HCEC 1CT (cell line): ENCODE results near the gene LINC00237.
A peak's percentile ranks its signal among the peaks of the same experiment; 100 is the strongest.

Source experiments
- DNase-seq: peaks from one replicate; pipeline ENCODE4 v3.0.0-alpha.2; 2017

LINC00237 gene

DNA sequence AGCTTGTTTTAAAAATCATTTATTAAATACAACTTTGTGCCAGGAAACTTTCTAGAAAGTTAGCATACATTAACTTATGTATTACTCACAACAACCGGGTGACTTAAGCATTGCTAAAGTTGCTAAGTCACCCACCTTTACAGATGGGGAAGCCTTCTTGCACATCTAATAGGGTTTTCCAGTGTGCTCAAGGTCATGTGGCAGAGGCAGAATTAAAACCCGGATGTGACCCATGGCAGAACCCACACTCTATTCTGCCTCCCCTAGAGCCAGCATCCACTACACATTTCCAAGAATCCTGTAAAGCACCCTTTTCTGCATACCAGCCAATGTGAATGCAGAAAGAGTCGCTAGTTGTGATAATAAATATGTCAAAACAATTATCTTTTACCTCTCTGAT lies 13.4 kb downstream of the LINC00237 start:
- DNase-seq, result no peak

- no peak for DNase-seq
Observed at GRCh38 chr20:21090721-21091120, 15.4 kb downstream of the LINC00237 start.

DNA sequence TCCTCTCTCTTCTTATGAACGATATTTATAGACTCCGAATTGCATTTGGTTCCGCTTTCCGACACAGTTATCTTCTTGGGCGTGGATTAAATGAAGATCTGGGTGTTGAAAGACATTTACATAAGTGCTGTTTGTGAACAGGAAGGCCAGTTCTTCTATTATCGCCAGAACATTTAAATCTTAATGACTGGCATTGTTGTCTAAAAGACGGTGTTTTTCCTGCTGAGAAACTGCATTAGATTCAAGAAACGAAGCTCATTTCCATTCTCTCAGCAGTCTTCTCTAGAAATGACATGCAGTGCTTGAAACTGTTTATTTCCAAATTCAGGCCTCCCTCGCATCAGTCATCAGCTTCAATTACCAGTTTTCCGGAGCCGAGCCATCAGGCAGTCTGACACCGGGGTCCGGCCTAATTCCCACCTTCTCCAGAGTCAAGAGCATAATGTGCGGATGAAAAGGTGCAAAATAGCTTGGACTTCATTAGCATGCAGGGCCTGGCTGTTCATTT lies 16.0 kb downstream of the LINC00237 start:
- DNase-seq, result no peak

GRCh38 chr20:21089391-21089790 lies 16.8 kb downstream of the LINC00237 start:
- DNase-seq, result no peak

DNA sequence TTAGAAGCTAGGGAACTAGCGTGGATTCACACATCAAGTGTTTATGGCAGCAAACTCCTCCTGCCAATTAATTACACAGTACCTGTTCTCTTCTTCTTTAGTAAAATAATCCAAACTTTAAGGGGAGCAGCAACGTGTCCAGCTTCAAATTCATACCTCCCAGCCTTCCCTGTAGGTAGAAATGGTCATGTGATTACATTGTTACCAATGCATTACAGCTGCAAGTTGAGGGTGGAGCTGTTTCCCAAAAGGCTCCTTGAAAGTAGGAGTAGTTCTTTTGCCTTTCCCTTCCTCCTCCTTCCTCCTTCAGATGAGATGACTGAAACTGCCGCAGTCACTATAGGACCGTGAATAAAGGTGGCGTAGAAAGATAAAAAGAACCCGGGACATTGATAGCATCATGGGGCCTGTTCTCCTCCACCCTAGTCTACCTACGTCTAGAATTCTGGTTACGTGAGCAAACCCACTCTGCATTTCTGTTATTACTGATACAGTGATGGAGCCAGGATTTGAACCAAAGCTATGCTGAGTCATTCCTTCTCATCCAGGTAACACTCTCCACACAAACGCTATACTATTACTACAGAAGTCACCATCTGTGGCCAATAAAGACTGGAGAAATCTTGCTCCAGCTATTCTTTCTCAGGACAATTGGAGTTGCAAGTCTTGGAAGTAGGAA lies 18.2 kb downstream of the LINC00237 start:
- no peak for DNase-seq

DNA sequence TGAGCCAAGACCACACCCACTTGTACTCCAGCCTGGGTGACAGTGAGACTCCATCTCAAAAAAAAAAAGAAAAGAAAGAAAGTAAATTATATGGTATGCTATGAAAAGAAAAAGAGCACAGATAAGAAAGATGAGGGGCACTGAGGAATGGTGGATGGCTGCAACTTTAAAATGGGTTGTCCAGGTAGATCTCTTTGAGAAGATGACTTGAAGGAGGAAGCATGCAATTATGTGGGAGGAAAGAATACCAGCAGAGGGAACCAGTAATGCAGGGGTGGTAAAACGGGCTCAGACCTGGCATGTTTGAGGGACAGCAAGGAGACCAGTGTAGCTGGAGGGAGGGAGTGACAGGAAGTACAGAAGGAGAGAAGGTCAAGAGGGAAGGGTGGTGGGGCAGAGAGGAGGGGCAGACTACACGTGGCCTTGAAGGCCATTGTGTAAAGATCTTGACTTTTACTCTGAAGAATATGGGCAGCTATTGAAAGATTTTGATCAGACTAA lies 22.3 kb downstream of the LINC00237 start:
- no peak for DNase-seq

GRCh38 chr20:21082584-21082983 lies 23.6 kb downstream of the LINC00237 start:
- no peak for DNase-seq

GRCh38 chr20:21077809-21078345 lies 28.3 kb downstream of the LINC00237 start:
- no peak for DNase-seq

GRCh38 chr20:21076073-21076472 lies 30.1 kb downstream of the LINC00237 start:
- DNase-seq, result no peak

DNA sequence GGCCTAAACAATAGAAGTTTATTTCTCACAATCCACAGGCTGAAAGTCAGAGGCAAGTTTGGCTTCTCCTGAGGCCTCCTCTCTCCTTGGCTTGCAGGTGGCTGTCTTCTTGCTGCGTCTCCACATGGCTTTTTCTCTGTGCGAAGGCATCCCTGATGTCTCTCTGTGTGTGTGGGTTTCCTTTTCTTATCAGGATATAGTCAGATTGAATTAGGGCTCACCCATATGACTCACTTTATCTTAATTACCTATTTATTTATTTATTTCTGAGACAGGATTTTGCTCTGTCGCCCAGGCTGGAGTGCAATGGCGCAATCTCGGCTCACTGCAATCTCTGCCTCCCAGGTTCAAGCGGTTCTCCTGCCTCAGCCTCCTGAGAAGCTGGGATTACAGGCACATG lies 30.7 kb downstream of the LINC00237 start:
- DNase-seq, result no peak

DNA sequence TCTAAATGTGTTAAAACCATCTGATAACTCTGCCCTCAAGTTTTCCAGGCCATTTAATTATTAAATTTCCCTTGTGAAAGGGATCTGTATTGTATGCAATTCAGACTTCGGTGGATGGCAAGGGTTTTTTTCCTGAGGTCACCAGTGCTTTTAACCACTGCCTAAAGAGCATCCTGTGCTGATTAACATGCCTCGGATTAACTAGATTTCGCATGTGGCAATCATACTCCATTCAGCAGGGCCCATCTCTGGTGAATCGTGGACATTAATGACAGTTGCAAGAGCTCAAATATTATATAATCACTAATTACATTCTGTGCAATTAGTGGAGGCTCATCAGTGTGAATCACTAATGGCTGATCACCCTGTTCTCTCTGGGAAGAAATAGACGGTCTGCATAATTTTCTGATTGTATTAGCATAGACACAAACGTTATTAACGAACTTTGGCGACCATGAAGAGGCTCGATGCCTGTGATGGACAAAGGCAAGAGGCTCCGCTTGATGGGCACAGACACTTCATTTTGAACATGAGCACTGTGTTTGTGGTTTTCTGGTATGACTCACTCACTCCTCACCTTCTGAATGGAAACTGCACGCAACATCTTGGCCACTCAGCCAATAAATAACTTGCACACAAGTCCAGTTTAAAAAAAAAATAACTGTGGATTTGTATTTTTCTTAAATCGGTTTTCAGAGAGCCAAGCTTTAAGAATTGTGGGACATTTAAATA lies 31.4 kb downstream of the LINC00237 start:
- peak; percentile 21 for DNase-seq

DNA sequence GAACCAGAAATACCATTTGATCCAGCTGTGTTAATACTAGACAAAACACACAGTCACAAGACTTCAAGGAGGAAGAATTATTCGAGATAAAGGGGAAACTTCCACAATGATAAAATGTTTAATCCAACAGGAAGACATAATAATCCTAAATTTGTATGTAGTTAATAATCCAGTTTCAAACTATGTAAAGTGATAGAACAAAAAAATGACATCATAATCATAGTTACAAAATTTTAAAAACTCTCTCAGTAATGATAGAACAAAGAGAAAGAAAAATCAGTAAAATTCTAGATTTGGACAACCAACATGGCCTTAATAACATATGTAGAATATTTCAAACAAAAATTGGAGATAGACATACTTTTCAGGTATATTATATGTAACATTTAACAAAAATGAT lies 38.9 kb downstream of the LINC00237 start:
- DNase-seq, result no peak

- DNase-seq, result no peak
Observed at GRCh38 chr20:21064924-21065323, 41.2 kb downstream of the LINC00237 start.

- DNase-seq, result no peak
Observed at GRCh38 chr20:21063276-21063675, 42.9 kb downstream of the LINC00237 start.

- DNase-seq, result no peak
Observed at GRCh38 chr20:21053002-21053762, 53.0 kb downstream of the LINC00237 start.

DNA sequence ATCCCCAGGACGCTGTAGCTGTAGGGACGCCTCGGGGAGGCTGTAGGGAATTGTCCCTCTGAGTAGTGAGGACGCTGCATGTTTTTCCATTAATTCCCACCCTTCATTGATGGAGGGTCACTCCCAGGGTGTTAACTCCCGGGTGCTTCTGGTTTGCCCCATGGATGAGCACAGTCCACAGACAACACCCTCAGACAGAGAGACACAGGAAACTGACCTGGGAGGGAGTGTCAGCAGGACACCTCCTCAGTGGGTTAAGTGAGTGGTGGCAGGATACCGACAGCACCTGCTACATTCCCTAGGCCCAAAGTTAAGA lies 53.5 kb downstream of the LINC00237 start:
- no peak for DNase-seq

GRCh38 chr20:21052241-21052640 lies 53.9 kb downstream of the LINC00237 start:
- DNase-seq, result no peak

DNA sequence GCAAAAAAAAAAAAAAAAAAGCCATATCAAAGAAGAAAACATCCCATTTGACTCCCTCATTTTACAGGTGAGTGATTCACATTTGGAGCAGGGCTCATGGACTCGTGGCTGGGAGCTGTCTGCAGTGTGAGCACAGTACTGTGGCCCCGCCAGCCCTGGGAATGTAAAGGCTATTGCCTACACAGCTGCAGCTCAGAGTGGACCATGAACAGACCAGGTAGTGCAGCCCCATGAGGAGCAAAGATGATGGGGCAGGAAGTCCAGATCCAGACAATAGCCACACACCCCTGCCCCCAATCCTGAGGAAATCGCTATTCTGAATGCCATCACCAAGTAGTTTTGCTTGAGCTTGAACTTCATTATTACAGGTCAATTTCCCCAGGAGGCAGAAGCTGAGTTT lies 55.4 kb downstream of the LINC00237 start:
- no peak for DNase-seq

GRCh38 chr20:21049305-21049828 lies 56.8 kb downstream of the LINC00237 start:
- no peak for DNase-seq

- DNase-seq, result peak; percentile 9
Observed at GRCh38 chr20:21048841-21049273, 57.3 kb downstream of the LINC00237 start.

GRCh38 chr20:21047981-21048380 lies 58.2 kb downstream of the LINC00237 start:
- no peak for DNase-seq

DNA sequence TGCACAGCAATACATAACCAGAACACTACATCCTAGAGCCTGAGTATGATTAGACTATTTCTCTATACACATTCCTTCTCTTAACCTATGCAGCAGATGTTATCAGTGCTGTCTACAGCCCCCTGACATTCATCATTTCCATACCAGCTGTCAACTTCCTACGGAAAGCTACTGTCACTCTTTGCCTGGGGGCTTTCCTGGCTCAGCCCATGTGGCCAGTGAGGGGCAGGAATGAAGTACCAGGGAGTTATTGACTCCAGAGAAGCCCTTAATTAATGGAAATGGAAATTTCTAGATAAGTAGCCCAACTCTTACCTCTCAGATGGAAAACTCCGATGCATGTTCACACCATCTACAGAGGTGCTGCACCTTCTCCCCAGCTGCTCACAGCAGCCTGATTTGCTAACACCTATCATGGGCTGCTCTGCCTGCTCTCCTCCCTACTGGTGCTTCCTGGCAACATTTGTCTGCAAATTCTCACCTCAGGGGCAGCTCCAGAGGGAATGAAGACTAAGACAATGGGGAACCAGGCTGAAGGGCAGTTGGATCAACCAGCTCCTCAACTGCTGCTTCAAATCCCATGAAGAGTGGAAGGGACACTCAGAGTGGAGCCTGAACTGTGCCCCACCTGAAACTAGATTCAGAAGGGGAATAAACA lies 59.6 kb downstream of the LINC00237 start:
- DNase-seq, result no peak
